ENCODE measurements around the gene ACAP3. TPM values are rescaled to one million over a fixed set of nuclear protein-coding genes. Genes with fewer than 3 reads are reported as not detected.

The ACAP3 gene
- total RNA-seq, 1 donor from 2014 or later = 105 TPM

DNA sequence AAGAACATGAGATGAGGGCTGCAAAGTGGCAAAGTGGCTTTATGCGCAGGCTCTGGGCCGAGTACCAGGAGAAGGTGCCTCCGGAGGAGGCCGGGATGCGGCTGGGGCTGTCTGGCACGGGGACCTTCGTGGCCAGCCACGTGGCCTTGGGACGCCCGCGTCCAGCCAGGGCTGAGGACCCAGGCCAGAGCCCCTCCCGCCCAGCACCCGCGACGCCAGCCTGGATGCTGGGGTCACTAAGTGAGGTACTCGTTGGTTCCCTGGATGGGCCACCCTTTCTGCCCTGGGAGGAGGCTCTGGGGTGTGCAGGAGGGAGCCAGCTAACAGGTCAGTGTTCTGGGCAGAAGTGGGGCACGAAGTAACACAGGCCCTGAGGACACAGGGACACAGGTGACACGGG, 14.9 kb downstream of the ACAP3 start:
- H3K27me3 ChIP-seq = no peaks in the 10 kb centered on the region
- H3K27ac ChIP-seq = no peak overlapping the region
- no peak for TF ChIP-seq CTCF (IDR thresholded peaks at IDR 0.05)
- H3K36me3 ChIP-seq = peaks cover 3 to 26% of the 10 kb centered on the region in 2 donors
- intact Hi-C loops (cut with DNase I) = loop anchor here (5.0 kb wide), 1 partner anchor 176 kb away; the partner anchor contains the start of gene C1orf159
- H3K4me1 ChIP-seq = peaks cover 3 to 4% of the 10 kb centered on the region in 2 donors
- H3K9me3 ChIP-seq = no peaks in the 10 kb centered on the region
- H3K4me3 ChIP-seq = no peak overlapping the region
- no peak for DNase-seq (ENCODE audit: low spot score in 2 of 2)

GRCh38 chr1:1292442-1292779, 15.3 kb downstream of the ACAP3 start:
- H3K4me1 ChIP-seq = peaks cover 3 to 4% of the 10 kb centered on the region in 2 donors
- H3K36me3 ChIP-seq = peaks cover 0 to 23% of the 10 kb centered on the region in 2 donors
- H3K27me3 ChIP-seq = no peaks in the 10 kb centered on the region
- no peak overlapping the region for H3K4me3 ChIP-seq
- no peak for TF ChIP-seq CTCF (IDR thresholded peaks at IDR 0.05)
- intact Hi-C loops (cut with DNase I) = loop anchor here (5.0 kb wide), 1 partner anchor 175 kb away; the partner anchor contains the start of gene C1orf159
- no peak for DNase-seq (ENCODE audit: low spot score in 2 of 2)
- H3K9me3 ChIP-seq = no peaks in the 10 kb centered on the region
- no peak overlapping the region for H3K27ac ChIP-seq

- H3K9me3 ChIP-seq = no peaks in the 10 kb centered on the region
- intact Hi-C loops (cut with DNase I) = loop anchor here (5.0 kb wide), 1 partner anchor 174 kb away; the partner anchor contains the start of gene C1orf159
- H3K4me3 ChIP-seq = no peak overlapping the region
- DNase-seq (ENCODE audit: low spot score in 2 of 2) = no peak
- peak; percentile 35 to 57 (median 54) for TF ChIP-seq CTCF (IDR thresholded peaks at IDR 0.05)
- no peak overlapping the region for H3K27ac ChIP-seq
- peaks cover 0 to 21% of the 10 kb centered on the region in 2 donors for H3K36me3 ChIP-seq
- peaks cover 3 to 4% of the 10 kb centered on the region in 2 donors for H3K4me1 ChIP-seq
- no peaks in the 10 kb centered on the region for H3K27me3 ChIP-seq
These were observed 15.9 kb downstream of the ACAP3 start for GRCh38 chr1:1291548-1292441.

- no peaks in the 10 kb centered on the region for H3K9me3 ChIP-seq
- H3K4me3 ChIP-seq = no peak overlapping the region
- no peaks in the 10 kb centered on the region for H3K27me3 ChIP-seq
- intact Hi-C loops (cut with DNase I) = loop anchor here (5.0 kb wide), 1 partner anchor 174 kb away; the partner anchor contains the start of gene C1orf159
- no peak for DNase-seq (ENCODE audit: low spot score in 2 of 2)
- no peak overlapping the region for H3K27ac ChIP-seq
- H3K36me3 ChIP-seq = peaks cover 0 to 14% of the 10 kb centered on the region in 2 donors
- no peak for TF ChIP-seq CTCF (IDR thresholded peaks at IDR 0.05)
- H3K4me1 ChIP-seq = peaks cover 3 to 4% of the 10 kb centered on the region in 2 donors
These were observed 16.7 kb downstream of the ACAP3 start for GRCh38 chr1:1291023-1291528.

GRCh38 chr1:1290238-1290731, 17.4 kb downstream of the ACAP3 start:
- peaks cover 3 to 4% of the 10 kb centered on the region in 2 donors for H3K4me1 ChIP-seq
- DNase-seq (ENCODE audit: low spot score in 2 of 2) = no peak
- no peak overlapping the region for H3K27ac ChIP-seq
- TF ChIP-seq CTCF (IDR thresholded peaks at IDR 0.05) = peak; percentile 60 to 70 (median 63)
- intact Hi-C loops (cut with DNase I) = loop anchor here (5.0 kb wide), 1 partner anchor 173 kb away; the partner anchor contains the start of gene C1orf159
- H3K36me3 ChIP-seq = peaks cover 0 to 8% of the 10 kb centered on the region in 2 donors
- H3K9me3 ChIP-seq = no peaks in the 10 kb centered on the region
- H3K27me3 ChIP-seq = no peaks in the 10 kb centered on the region
- H3K4me3 ChIP-seq = no peak overlapping the region

Measured in ascending aorta (tissue), 2 donors.